K562 treated with DMSO at 1 percent for 4 hours (cell line): ENCODE measurements around the gene PRKD3. TPM values are rescaled to one million over a fixed set of nuclear protein-coding genes. Genes with fewer than 3 reads are reported as not detected.

Experiments used
- total RNA-seq: library from RNA; unstranded; fragments of 300-600 nt; gene quantifications from 2 replicates; pipeline ENCODE4 v1.2.3, GENCODE V29; 2022; ENCODE audit not compliant: insufficient read depth

The PRKD3 gene
- total RNA-seq: 8.1 and 8.6 TPM in 2 replicates

GRCh38 chr2:37324786-37325624 lies at the start of gene PRKD3:
TSS of gene PRKD3 (minus strand) at chr2:37324833. CDS start at chr2:37316524, 8,309 bp downstream.

GRCh38 chr2:37344453-37345361 lies 20.1 kb upstream of the PRKD3 start, which contains the start of gene QPCT:
TSS of gene QPCT (plus strand) at chr2:37344630. CDS start at chr2:37344732, 102 bp downstream.

Other genes starting within 250 kb of the PRKD3 start
- gene HEATR5B, start 240.5 kb downstream of the PRKD3 start, total RNA-seq: 5.0 and 8.4 TPM in 2 replicates
- 7.7 and 8.4 TPM in 2 replicates for gene GPATCH11, start 240.3 kb downstream of the PRKD3 start, total RNA-seq
- 3.9 and 4.5 TPM in 2 replicates for gene EIF2AK2, start 167.9 kb downstream of the PRKD3 start, total RNA-seq
- not detected in 2 replicates for gene SULT6B1, start 136.2 kb downstream of the PRKD3 start, total RNA-seq
- gene CEBPZOS, start 128.3 kb downstream of the PRKD3 start, total RNA-seq: 20.0 and 21.1 TPM in 2 replicates
- 28.8 and 32.2 TPM in 2 replicates for gene CEBPZ, start 93.2 kb downstream of the PRKD3 start, total RNA-seq
- 9.4 and 11.2 TPM in 2 replicates for gene NDUFAF7, start 93.2 kb downstream of the PRKD3 start, total RNA-seq
- not detected in 2 replicates for gene QPCT, start 19.8 kb upstream of the PRKD3 start, total RNA-seq